Nephron (organoid): ENCODE results near the gene KDM3B.
A peak's percentile ranks its signal among the peaks of the same experiment; 100 is the strongest.

Source experiments
- H3K27ac Mint-ChIP-seq, 3 experiments: 2 replicates each; pipeline ENCODE4 v1.8.0; 2020; ENCODE audit warnings: mixed read lengths in 3 of 3, mild to moderate bottlenecking in 2 of 3, moderate library complexity in 1 of 3
- H3K27me3 Mint-ChIP-seq: 2 replicates; pipeline ENCODE4 v1.8.0; 2021; ENCODE audit warnings: low read depth, mild to moderate bottlenecking, moderate library complexity, mixed read lengths
- H3K36me3 Mint-ChIP-seq: 2 replicates; pipeline ENCODE4 v1.8.0; 2020; ENCODE audit warnings: low read depth, mixed read lengths
- H3K4me1 Mint-ChIP-seq: 2 replicates; pipeline ENCODE4 v1.8.0; 2020; ENCODE audit warnings: mixed read lengths
- H3K4me3 Mint-ChIP-seq, 3 experiments: 2 replicates each; pipeline ENCODE4 v1.8.0; 2020; ENCODE audit warnings: mild to moderate bottlenecking in 3 of 3, mixed read lengths in 3 of 3, moderate library complexity in 2 of 3
- H3K9me3 Mint-ChIP-seq: 2 replicates; pipeline ENCODE4 v1.8.0; 2020; ENCODE audit warnings: mixed read lengths
- CTCF ChIP-seq, 3 experiments: fragments of 200-600 bp; sonication (generic); IDR thresholded peaks; one replicate each; pipeline ENCODE4 v1.5.0; 2021; ENCODE audit warnings: antibody characterized with exemption in 3 of 3; ENCODE audit not compliant: unreplicated experiment in 3 of 3

The KDM3B gene

GRCh38 chr5:138444774-138445546, 92.5 kb downstream of the KDM3B start:
- H3K9me3 Mint-ChIP-seq = no peaks in the 10 kb centered on the region
- H3K27me3 Mint-ChIP-seq = peaks cover 10% of the 10 kb centered on the region
- H3K36me3 Mint-ChIP-seq = no peaks in the 10 kb centered on the region
- no peak overlapping the region for H3K27ac Mint-ChIP-seq
- no peak for TF ChIP-seq CTCF (IDR thresholded peaks at IDR 0.05; ENCODE audit: unreplicated experiment in 3 of 3)
- H3K4me1 Mint-ChIP-seq = peaks cover 15% of the 10 kb centered on the region
- H3K4me3 Mint-ChIP-seq = no peak overlapping the region

- Mint-ChIP-seq H3K36me3 (no peaks in the 10 kb centered on the region), H3K4me1 (peaks cover 14% of the 10 kb centered on the region), H3K27me3 (peaks cover 9% of the 10 kb centered on the region), H3K27ac (no peak overlapping the region), H3K4me3 (no peak overlapping the region), H3K9me3 (no peaks in the 10 kb centered on the region)
- TF ChIP-seq CTCF (IDR thresholded peaks at IDR 0.05; ENCODE audit: unreplicated experiment in 3 of 3) = no peak
Measured at GRCh38 chr5:138445547-138446271, 93.2 kb downstream of the KDM3B start.

- Mint-ChIP-seq H3K27me3 (peaks cover 12% of the 10 kb centered on the region), H3K9me3 (no peaks in the 10 kb centered on the region), H3K36me3 (no peaks in the 10 kb centered on the region), H3K4me1 (peaks cover 18% of the 10 kb centered on the region), H3K4me3 (peak overlapping the region in 1 of 3 experiments; percentile 13), H3K27ac (peak overlapping the region in 1 of 3 experiments; percentile 6)
- no peak for TF ChIP-seq CTCF (IDR thresholded peaks at IDR 0.05; ENCODE audit: unreplicated experiment in 3 of 3)
Measured at GRCh38 chr5:138448070-138448469, 95.6 kb downstream of the KDM3B start.

GRCh38 chr5:138448481-138449398, 96.3 kb downstream of the KDM3B start:
- peak overlapping the region; percentile 59 to 66 (median 65) for H3K27ac Mint-ChIP-seq
- H3K4me3 Mint-ChIP-seq = peak overlapping the region; percentile 3 to 17 (median 4)
- no peak for TF ChIP-seq CTCF (IDR thresholded peaks at IDR 0.05; ENCODE audit: unreplicated experiment in 3 of 3)
- H3K9me3 Mint-ChIP-seq = no peaks in the 10 kb centered on the region
- peaks cover 12% of the 10 kb centered on the region for H3K27me3 Mint-ChIP-seq
- H3K4me1 Mint-ChIP-seq = peaks cover 18% of the 10 kb centered on the region
- no peaks in the 10 kb centered on the region for H3K36me3 Mint-ChIP-seq

GRCh38 chr5:138449501-138450239, 97.2 kb downstream of the KDM3B start:
- Mint-ChIP-seq H3K36me3 (no peaks in the 10 kb centered on the region), H3K9me3 (no peaks in the 10 kb centered on the region), H3K27me3 (peaks cover 11% of the 10 kb centered on the region), H3K4me1 (peaks cover 18% of the 10 kb centered on the region), H3K4me3 (peak overlapping the region in 2 of 3 experiments; percentile 38 to 41), H3K27ac (peak overlapping the region; percentile 45 to 79 (median 66))
- peak; percentile 89 to 94 (median 93) for TF ChIP-seq CTCF (IDR thresholded peaks at IDR 0.05; ENCODE audit: unreplicated experiment in 3 of 3)
